NCI-H2107 (cell line): ENCODE data around the gene FGF14.

Source experiments
- DNase-seq: peaks from one replicate; lab custom pipeline; 2025; lab: John Stamatoyannopoulos, UW

The FGF14 gene

DNA sequence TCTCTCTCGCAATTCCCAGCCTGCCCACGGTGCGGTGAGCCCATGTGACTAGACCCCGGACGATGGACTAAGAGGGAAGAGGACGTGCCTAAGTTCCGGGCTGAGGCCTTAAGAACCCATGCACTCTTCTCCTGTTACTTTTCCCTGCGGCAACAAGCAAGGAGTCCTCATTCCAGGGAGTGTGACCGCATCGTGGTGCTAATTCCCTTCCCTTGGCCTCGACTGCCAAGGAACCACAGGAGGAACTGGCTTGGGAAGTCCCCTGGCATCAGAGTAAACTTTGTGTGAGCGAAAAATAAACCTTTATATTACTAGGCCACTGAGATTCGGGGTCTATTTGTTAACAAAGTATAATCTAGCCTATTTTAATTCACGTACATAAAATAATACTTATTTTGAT lies 34.0 kb downstream of the FGF14 start:
- DNase-seq = no peak

- no peak for DNase-seq
Observed at GRCh38 chr13:102361113-102361512, 40.7 kb downstream of the FGF14 start.

- no peak for DNase-seq
Observed at GRCh38 chr13:102359264-102359663, 42.6 kb downstream of the FGF14 start.

DNA sequence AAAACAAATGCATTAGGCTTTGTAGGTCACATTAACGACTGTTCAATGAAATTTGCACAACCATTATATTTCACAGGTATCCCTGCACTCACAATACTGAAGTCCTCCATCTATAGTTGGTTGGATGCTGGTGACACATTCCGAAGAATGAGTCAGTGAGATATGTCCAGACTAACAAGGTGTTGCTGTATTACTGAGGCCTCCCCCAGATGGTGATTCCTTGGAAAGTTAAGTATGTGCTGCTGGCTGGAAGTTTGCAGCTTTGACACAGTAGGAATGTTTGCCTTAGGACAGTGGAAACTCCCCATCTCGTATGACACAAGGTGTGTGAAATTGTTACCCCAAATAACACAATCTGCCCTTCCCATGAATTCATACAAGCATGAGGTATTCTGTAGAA lies 46.6 kb downstream of the FGF14 start:
- no peak for DNase-seq

GRCh38 chr13:102354011-102354410 lies 47.8 kb downstream of the FGF14 start:
- DNase-seq = no peak

DNA sequence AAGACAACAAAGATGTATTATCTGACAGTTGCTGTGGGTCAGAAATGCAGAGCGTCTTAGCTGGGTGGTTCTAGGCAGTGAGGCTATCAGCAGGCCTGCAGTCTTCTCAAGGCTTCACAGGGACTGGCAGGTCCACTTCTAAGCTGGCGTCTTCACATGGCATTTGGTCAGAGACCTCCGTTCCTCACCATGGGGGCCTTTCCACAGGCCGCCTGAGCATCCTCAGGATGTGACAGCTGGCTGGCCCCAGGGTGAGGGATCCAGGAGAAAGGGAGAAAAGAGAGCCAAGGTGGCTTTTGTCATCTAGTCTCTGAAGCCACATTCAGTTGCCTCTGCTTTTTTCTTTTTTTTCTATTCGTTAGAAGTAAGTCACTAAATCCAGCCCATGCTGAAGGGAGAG lies 50.3 kb downstream of the FGF14 start:
- DNase-seq = no peak

DNA sequence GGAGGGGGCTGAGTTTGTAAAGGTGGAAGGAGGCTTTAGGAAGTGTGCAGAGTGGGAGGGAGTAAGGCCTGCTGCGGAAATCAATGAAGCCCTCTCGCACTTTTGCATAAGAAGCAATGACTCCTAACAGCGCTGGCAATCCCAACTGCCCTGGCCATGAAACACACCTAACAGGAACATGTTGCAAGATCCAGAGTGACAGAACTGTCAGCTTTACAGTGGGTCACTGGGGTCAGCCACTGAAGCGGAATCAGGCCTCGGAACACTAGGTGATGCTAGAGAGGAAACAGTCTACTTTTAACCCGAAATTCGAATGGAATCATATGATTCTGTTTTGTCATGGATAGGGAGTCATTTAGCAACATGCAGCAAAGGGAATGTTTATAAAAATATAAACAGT lies 54.4 kb downstream of the FGF14 start:
- DNase-seq = no peak

DNA sequence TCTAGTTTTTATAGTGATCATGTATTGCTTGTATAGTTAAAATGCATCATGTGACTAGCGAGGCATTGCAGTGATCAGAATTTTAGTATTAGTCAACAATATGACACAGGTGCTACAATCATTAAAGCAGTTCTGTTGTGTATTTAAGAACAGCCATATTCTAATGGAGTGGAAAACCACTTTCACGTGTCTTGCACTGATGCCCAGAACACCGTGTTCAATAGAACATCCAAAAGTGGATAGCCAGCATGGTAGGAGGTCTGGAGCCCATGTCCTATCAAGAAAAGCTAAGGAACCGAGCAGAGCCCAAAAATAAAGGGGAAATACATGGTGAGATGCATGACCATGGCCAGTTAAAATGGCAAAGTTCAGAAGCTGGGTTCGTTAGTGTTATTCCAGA lies 55.1 kb downstream of the FGF14 start:
- no peak for DNase-seq

GRCh38 chr13:102344410-102344809 lies 57.4 kb downstream of the FGF14 start:
- DNase-seq = no peak

- DNase-seq = peak; percentile 73
Observed at GRCh38 chr13:102333320-102334198, 68.3 kb downstream of the FGF14 start.

GRCh38 chr13:102328909-102329308 lies 72.9 kb downstream of the FGF14 start:
- no peak for DNase-seq

DNA sequence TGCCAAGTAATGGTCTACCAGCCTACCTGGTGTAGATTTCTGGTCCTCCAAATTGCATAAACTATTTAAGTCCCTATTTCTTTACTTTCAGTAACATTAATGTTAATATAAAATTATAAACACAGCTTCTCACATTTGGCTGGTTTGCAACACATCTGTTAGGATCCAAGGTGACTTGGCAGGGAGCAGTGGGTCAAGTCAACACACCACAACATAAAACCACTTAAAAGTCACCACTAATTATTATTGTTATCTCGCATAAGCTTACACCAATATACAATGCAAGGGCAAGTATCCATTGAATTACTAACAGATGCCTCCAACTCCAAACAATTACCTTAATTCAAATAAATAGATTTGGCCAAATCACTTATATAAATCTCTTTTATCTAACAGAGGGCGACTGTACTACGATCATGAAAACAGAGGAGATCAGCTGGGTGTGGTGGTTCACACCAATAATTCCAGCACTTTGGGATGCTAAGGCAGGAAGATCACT lies 74.7 kb downstream of the FGF14 start:
- no peak for DNase-seq

- DNase-seq = no peak
Observed at GRCh38 chr13:102326381-102327118, 75.3 kb downstream of the FGF14 start.

GRCh38 chr13:102325321-102325720 lies 76.5 kb downstream of the FGF14 start:
- no peak for DNase-seq

DNA sequence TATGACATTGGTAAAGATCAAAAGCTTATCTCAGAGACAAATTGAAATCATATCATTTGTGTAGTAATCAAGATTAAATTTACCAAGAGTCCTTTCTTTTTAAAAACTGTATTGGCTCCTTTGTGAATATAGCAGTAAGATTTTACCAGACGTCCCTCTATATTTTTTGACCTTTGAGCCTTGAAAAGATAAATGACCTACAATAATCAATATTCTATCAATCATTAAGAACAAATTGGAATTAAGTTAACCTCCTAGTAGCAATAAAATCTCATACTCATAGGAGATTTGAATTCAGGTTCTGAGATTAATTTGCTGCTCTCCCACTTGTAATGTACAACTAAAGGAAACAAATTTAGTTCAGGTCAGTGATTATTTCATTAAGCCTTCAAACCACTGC lies 78.3 kb downstream of the FGF14 start:
- no peak for DNase-seq

DNA sequence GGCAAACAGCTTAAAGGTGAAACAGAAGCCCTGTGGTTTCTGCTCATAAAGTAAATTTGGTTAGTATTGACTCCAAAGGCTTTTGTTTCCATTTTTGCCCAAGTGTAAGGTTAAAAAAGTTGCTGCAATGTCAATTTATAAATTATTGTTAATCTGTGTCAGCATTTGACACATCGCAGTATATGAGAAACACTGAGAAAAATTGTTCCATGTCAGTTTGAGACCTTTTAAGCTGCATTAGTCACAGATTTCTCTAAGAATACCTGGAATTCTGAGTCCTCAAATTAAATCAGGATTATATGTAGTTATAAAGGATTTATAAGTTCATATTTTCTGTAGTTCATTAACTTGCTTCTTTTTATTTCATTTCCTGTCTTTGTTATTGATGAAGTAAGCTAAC lies 78.8 kb downstream of the FGF14 start:
- no peak for DNase-seq

DNA sequence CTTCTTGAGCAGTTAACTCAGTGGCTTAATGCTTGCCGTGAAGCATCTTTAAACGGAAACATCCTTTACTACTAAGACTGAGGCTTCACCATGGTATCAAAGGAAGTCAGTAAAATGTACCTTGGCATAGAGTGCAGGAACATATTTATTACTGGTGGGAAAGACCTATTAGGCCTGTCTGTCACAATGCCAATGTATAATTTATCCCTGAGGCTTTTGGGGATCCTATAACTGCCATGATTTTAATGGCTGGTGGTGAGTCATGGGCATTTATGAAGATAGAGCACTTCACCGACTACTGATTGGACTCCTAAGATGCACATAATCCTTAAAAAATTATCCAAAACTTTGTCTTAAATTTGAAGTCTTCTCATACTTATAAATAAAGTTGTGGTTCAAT lies 79.6 kb downstream of the FGF14 start:
- no peak for DNase-seq

GRCh38 chr13:102318233-102318632 lies 83.6 kb downstream of the FGF14 start:
- DNase-seq = no peak

DNA sequence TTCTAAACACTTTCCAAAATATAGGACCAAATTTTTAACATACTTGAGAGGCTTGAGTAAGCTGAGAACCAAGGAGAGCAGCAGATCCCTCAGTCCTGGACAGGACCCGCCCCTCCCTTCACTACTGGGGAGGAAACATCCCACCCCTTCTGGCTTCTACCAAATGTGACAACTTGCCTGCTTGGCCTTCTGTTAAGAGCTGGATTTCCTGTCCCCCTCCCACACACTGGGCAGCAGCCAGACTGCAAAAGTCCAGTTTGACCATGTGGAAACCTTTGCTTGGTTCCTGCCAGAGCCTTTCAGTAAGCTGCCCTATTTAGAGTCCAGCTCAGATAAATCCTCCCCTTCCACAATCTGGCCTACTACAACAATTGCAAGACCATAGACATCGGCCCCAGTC lies 84.3 kb downstream of the FGF14 start:
- DNase-seq = no peak

GRCh38 chr13:102316732-102317131 lies 85.1 kb downstream of the FGF14 start:
- no peak for DNase-seq

DNA sequence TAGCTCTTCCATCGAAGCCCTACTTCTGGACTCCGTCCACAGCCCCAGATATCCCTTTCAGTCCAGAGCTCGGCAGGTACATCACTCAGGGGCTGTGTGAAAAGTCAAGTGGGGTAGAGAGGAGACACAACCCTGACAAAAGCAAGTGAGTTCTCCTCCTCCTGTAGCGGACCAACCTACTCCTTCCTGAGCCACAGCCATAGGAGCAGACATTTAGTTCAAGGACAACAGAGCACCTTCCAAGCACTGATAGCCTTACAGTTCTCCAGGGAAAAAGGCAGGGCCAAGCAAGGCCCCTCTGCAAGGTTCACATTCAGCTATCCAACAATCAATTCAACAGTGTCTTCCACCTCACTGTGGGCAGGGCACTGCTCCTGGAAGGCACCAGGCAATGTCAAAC lies 89.0 kb downstream of the FGF14 start:
- no peak for DNase-seq

- DNase-seq = no peak
Observed at GRCh38 chr13:102311901-102312300, 89.9 kb downstream of the FGF14 start.

- no peak for DNase-seq
Observed at GRCh38 chr13:102311419-102311796, 90.4 kb downstream of the FGF14 start.
